ENCODE measurements around the gene SPOP. TPM values are rescaled to one million over a fixed set of nuclear protein-coding genes. Genes with fewer than 3 reads are reported as not detected.

SPOP gene
- total RNA-seq, 4 donors from 2014 or later: 44.5 to 91.5 (median 65.5) TPM

DNA sequence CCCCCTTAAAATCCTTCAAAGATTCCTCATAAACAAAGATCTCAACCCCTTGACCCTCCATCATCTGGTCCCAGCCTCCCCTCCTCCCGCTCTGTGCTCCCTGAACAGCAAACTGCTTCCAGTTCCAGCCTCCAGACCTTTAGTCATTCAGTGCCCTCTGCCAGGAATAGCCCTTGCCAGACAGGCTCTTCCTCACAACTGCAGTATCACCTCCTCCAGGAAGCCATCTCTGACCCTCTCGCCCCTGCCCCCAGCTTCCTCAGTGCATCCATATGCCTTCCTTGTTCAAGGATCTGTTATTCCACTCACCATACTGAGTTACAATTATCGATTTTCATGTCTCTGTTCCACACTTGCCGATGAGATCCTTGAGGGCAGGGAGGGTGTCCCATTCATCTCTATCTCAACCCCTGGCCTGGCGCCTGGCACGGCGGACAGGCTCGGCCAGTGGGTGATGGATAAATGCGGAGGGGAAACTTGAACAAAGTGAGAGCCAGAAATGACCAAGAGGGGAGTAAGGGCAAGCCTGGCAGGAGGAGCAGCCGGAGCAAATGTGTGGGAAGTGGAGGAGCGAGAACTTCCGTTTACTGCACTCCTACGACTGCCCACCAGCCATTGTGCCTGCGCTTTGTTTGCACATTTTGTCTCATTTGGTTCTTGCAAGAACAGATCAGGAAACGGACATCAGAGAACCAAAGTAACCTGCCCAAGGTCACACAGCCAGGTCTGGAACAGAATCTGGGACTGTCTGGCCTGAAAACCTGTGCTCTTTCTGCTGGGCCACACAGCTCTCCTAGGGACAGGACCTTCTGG, 104.2 kb downstream of the SPOP start:
- TF ChIP-seq, protein P1, sequence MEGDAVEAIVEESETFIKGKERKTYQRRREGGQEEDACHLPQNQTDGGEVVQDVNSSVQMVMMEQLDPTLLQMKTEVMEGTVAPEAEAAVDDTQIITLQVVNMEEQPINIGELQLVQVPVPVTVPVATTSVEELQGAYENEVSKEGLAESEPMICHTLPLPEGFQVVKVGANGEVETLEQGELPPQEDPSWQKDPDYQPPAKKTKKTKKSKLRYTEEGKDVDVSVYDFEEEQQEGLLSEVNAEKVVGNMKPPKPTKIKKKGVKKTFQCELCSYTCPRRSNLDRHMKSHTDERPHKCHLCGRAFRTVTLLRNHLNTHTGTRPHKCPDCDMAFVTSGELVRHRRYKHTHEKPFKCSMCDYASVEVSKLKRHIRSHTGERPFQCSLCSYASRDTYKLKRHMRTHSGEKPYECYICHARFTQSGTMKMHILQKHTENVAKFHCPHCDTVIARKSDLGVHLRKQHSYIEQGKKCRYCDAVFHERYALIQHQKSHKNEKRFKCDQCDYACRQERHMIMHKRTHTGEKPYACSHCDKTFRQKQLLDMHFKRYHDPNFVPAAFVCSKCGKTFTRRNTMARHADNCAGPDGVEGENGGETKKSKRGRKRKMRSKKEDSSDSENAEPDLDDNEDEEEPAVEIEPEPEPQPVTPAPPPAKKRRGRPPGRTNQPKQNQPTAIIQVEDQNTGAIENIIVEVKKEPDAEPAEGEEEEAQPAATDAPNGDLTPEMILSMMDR (IDR thresholded peaks at IDR 0.05; ENCODE audit: low read depth): no peak

DNA sequence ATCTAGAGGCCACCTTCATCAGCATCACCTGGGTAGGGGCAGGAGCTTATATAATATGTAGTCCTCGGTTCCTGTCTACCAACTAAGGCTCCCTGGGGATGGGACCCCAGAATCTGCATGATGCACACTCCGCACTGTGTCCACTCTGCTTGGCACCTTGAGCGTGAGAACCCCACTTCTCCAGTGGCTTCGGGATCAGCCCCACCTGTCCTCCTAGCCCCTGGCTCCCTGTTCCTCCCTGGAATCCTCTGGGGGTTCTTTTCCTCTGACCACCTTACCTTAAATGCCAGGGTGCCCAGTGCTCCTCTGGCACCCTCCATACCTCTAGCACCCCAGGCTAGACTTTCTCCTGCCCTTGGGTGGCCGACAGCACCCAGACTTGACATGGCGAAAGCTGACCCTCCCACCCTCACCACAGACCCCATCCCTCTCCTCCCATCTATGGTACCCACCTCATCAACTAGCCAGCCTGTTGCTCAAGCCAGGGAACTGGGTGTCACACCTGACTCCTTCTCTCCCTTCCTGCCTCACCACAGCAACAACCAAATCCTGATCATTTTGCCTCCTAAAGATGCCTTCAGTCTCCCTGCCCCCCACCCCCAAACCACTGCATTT, 105.0 kb downstream of the SPOP start:
- TF ChIP-seq, protein P1 (IDR thresholded peaks at IDR 0.05; ENCODE audit: low read depth): no peak

DNA sequence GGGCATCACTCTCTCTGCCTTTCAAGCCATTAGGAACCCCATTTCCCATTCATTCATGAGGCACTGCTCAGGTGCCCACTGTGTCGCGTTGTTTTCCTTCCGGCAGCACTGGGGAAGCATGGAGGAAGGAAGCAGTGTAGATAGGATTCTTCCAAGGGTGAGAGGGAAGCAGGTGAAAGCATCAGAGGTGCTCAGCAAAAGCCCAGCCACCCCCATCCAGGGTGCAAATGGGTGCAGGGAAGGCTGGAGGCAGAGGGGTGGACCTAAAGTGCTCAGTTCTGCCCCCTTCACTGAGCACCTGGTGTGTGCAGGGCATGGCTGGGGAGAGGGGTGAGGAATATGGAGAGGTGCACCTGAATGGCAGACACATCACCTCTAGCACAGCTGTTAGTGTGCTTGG, 105.7 kb downstream of the SPOP start:
- TF ChIP-seq, protein P1 (IDR thresholded peaks at IDR 0.05; ENCODE audit: low read depth): no peak

DNA sequence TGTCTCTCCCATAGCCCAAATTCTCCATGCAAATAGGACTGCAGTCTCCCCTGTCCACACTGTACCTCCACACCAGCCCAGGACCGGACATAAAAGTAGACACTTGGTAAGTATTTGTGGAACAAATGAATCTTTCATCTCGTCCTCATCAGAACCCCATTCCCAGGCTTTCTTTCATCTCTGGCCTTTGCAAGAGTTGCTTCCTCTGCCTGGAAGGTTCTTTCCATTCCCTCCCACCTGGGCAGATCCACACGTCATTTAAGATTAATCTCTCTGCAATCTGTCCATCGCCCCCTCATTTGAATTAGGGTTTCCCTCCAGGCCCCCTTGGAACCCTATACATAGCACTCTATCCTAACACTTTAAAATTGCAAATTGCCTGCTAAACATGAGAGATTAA, 106.1 kb downstream of the SPOP start:
- TF ChIP-seq, protein P1 (IDR thresholded peaks at IDR 0.05; ENCODE audit: low read depth): no peak

DNA sequence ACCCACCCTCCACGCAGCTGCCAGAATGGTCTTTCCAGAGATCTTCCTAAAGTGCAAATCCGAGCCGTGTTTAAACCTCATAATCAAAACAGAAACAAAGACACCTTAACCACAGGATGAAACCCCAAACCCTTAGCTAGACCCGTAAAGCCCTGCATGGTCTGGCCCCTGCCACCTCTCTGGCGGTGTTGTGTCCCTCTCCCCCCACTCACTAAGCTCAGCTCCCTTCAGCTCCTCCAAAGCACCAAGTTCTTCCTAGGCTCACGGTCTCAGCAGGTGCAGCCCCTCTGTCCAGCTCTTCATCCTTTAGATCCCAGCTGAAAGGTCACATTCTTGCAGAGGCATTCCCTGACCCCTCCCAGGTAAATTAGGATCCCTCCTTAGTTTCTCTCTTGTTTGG, 106.6 kb downstream of the SPOP start:
- TF ChIP-seq, protein P1 (IDR thresholded peaks at IDR 0.05; ENCODE audit: low read depth): no peak

DNA sequence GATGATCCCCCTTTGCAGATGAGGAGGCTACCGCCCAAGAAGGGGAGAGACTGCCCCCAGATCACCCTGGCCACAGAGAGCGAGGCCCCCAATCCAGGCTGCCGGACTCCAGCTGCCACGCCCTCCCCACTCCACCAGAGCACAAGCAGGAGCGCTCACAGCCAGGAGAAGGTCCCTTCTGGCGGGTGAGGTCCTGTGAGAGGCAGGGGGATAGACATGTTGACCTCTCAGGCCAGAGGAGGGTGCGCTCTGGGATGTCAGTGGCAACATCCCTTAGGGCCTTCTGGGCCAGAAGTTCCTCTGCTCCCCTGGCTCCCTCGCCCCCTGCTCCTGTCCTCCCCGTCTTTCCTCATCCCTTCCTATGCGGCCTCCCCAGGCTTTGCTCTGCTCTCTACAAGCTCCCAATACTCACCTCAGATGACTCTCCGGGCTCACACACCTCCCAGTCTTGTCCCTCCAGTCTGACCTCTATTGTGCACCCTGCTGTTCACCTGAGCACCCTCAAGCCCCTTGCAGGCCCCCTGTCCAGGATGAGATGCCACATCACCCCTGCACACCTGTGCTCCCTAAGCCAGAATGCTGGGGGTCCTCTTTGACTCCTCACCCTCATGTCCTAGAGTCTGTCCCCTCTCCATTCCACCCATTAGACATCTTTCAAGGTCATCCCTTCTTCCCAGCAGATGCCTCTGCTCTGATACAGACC, 107.2 kb downstream of the SPOP start:
- TF ChIP-seq, protein P1 (IDR thresholded peaks at IDR 0.05; ENCODE audit: low read depth): no peak
